Measurements from ENCODE around the gene BARHL2. TPM values are rescaled to one million over a fixed set of nuclear protein-coding genes. Genes with fewer than 3 reads are reported as not detected.

Gene BARHL2
- polyA plus RNA-seq, 3 donors: not detected

DNA sequence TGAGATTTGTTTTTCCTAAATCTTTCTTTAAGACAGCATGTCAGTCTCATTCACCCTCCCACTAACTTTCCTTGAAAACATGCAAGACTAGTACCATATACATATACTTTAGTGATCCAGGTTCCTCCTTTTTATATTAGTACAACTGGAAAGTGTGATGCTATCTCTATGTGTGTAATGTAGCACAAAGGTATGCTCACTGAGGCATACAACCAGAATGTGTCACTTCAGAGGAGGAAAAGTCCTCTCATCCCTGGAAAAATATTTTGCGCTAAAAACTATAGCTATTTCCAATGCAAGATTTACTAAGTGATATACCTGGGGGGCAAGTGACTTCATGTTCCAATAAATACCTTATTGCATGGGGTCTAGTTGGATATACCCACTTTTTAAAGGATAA lies 45.9 kb downstream of the BARHL2 start:
- no peak overlapping the region for H3K27ac ChIP-seq (ENCODE audit: low read depth, low read length)
- 94 to 100% (median 97%) methylated on average over 1 of the region's 1 CpG for WGBS, 3 donors

All from adipose tissue (tissue), 3 donors.